ENCODE data around the gene CTR9. TPM values are rescaled to one million over a fixed set of nuclear protein-coding genes. Genes with fewer than 3 reads are reported as not detected.

CTR9 gene
- total RNA-seq (10 to 100 TPM; 29.7 to 32.2 TPM), polyA plus RNA-seq (10 to 100 TPM; 10.8 to 12.6 TPM)
- long read RNA-seq, donor 1, full-length matches to known transcripts: 1 of 65 reads
- long read RNA-seq, donor 1, partial matches to known transcripts: 61 of 65 reads
- long read RNA-seq, donor 1, other reads (novel, unspliced or antisense): 3 of 65 reads
- long read RNA-seq, donor 2, full-length matches to known transcripts: 8 of 21 reads
- long read RNA-seq, donor 2, partial matches to known transcripts: 11 of 21 reads
- long read RNA-seq, donor 2, other reads (novel, unspliced or antisense): 2 of 21 reads

DNA sequence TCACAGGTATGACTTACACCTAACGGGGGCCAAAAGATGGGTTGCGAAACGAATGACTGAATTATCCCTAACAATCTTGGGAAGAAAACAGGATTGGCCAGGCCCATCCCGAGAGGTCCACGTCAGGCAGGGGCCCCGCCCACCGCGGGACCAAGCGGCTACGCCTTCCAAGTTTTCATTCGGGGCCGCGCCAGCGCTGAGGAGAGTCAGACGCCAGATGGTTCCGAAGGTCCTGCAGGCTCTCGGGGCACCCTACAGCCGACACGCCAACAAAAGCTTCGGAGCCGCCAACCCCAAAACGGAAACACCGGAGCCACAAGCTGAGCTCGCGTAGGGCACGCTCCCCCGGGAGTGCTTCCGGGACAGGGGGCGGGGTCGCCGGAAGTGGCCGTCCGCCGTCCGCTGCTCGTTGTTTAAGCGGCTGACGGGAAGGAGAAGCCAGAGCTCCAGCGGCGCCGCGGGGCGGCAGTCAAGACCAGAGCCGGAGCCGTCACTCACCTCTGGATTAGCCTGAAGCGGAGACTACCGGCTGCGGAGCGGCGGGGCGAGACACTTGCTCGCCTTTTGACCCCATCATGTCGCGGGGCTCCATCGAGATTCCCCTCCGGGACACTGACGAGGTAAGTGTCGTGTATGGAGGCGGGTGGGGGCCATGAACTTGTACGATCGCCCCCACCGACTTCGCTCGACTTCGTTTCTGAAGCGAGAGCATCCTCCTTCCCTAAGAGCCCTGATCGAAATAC is at the start of gene CTR9:
TSS of gene CTR9 (plus strand) at position 409 of the 743 bp plus-strand sequence. CDS start at position 576, 167 bp downstream.
- peak; percentile 97 to 99 for DNase-seq
- Histone ChIP-seq H3K4me1 (ENCODE audit: control insufficient read depth in 1 of 2, insufficient read depth in 2 of 2, low read length in 2 of 2) (peaks cover 0 to 2% of the 10 kb centered on the region in 2 donors), H3K36me3 (ENCODE audit: control insufficient read depth in 1 of 2, insufficient read depth in 2 of 2, low read length in 1 of 2) (no peaks in the 10 kb centered on the region), H3K4me3 (ENCODE audit: low read length in 2 of 2) (peak within 1 kb of the TSS; percentile 84 to 90), H3K9me3 (ENCODE audit: control insufficient read depth, low read length) (no peaks in the 10 kb centered on the region), H3K27me3 (ENCODE audit: control insufficient read depth in 1 of 2, insufficient read depth in 2 of 2, low read length in 1 of 2) (no peaks in the 10 kb centered on the region), H3K27ac (ENCODE audit: low read depth in 1 of 2, low read length in 2 of 2) (peak within 1 kb of the TSS in 1 of 2 donors; percentile 88)
- ATAC-seq (ENCODE audit: low FRiP score): peak; percentile 97
- intact Hi-C loops (cut with DNase I): no loop called here
- 0 to 1% methylated on average over 67 of the region's 67 CpGs for WGBS, 2 donors

DNA sequence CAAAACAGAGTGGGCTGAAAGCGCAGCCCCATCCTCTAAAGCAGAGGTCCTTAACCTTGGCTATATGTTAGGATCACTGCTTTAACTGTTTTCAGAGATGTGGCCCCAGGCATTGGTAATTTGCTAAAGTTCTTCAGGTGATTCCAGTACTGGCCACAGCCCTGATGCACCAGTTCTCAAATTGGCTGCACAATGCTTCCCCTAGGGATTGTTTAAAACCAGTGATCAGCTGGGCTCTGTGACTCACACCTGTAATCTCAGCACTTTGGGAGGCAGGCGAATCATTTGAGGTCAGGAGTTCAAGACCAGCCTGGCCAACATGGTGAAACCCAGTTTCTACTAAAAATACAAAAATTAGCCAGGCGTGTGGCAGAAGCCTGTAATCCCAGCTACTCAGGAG is 49.1 kb upstream of the CTR9 start:
- intact Hi-C loops (cut with DNase I): no loop called here
- ATAC-seq (ENCODE audit: low FRiP score) (no peak), DNase-seq (no peak)
- Histone ChIP-seq H3K9me3 (ENCODE audit: control insufficient read depth, low read length) (no peaks in the 10 kb centered on the region), H3K27me3 (ENCODE audit: control insufficient read depth in 1 of 2, insufficient read depth in 2 of 2, low read length in 1 of 2) (no peaks in the 10 kb centered on the region), H3K4me1 (ENCODE audit: control insufficient read depth in 1 of 2, insufficient read depth in 2 of 2, low read length in 2 of 2) (peaks cover 0 to 3% of the 10 kb centered on the region in 2 donors), H3K27ac (ENCODE audit: low read depth in 1 of 2, low read length in 2 of 2) (no peak overlapping the region), H3K36me3 (ENCODE audit: control insufficient read depth in 1 of 2, insufficient read depth in 2 of 2, low read length in 1 of 2) (no peaks in the 10 kb centered on the region), H3K4me3 (ENCODE audit: low read length in 2 of 2) (no peak overlapping the region)
- 90 to 91% methylated on average over 3 of the region's 3 CpGs for WGBS, 2 donors

DNA sequence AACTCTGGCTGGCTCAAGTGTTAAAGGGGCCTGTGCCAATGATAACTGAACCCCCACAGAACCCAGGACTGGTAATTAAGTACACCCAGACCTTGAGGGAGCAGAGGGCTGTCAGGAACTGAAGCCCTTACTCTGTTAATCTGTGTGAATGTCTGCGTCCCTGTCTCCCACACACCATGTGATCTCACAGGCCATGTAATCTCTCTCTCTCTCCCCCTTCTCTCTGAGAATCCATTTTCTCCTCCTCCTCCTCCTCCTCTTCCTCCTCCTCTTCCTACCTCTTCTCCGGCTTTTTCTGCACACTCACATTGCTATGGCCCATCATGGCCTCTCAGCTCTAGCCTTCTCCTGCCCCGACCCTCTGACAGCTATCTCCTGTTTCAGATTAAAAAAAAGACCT is 42.9 kb upstream of the CTR9 start:
- H3K27ac ChIP-seq (ENCODE audit: low read depth in 1 of 2, low read length in 2 of 2): no peak overlapping the region
- H3K27me3 ChIP-seq (ENCODE audit: control insufficient read depth in 1 of 2, insufficient read depth in 2 of 2, low read length in 1 of 2): no peaks in the 10 kb centered on the region
- H3K4me3 ChIP-seq (ENCODE audit: low read length in 2 of 2): no peak overlapping the region
- ATAC-seq (ENCODE audit: low FRiP score): no peak
- intact Hi-C loops (cut with DNase I): no loop called here
- no peaks in the 10 kb centered on the region for H3K36me3 ChIP-seq (ENCODE audit: control insufficient read depth in 1 of 2, insufficient read depth in 2 of 2, low read length in 1 of 2)
- no peak for DNase-seq
- no peaks in the 10 kb centered on the region for H3K9me3 ChIP-seq (ENCODE audit: control insufficient read depth, low read length)
- H3K4me1 ChIP-seq (ENCODE audit: control insufficient read depth in 1 of 2, insufficient read depth in 2 of 2, low read length in 2 of 2): no peaks in the 10 kb centered on the region
- WGBS, 2 donors: 95 to 100% methylated on average over 3 of the region's 3 CpGs

DNA sequence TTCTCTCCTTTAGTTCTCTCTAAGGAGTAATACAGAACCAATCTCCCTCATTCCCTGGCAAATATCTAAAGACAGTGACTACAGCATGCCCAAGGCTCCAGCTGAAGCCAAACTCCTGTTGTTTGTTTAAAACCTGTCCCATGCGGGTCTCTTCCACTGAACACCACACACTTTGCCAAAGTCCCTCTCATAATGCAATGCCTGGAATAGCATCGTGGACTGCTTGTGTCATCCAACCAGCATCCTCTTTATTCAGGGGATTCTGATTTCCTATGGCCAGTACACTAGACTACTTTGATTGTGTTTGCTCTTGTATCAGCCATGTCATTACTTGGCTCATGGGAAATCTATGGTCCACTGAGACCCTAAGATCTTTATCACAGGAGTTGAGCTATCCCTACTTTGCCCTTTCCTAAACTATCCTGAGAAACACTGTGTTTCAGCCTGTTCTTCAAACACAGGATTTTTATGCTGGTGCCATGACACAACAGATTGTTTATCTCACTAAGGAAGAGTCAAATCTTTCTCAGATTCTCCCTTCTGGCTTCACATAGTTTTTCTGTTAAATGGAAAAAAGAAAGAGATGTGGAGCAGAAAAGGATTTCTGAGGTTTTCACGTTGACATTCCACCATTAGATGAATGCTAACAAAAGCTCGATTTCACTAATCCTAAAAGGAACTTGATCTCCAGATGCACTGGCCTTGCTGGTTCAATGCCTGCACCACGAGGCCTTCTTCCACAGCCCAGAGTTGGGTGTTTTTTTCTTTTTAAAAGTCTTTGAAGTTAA is 41.6 kb upstream of the CTR9 start:
- WGBS, 2 donors: 81 to 86% methylated on average over 5 of the region's 5 CpGs
- H3K27ac ChIP-seq (ENCODE audit: low read depth in 1 of 2, low read length in 2 of 2): no peak overlapping the region
- DNase-seq (no peak), ATAC-seq (ENCODE audit: low FRiP score) (no peak)
- H3K4me1 ChIP-seq (ENCODE audit: control insufficient read depth in 1 of 2, insufficient read depth in 2 of 2, low read length in 2 of 2): no peaks in the 10 kb centered on the region
- H3K4me3 ChIP-seq (ENCODE audit: low read length in 2 of 2): no peak overlapping the region
- no peaks in the 10 kb centered on the region for H3K9me3 ChIP-seq (ENCODE audit: control insufficient read depth, low read length)
- H3K36me3 ChIP-seq (ENCODE audit: control insufficient read depth in 1 of 2, insufficient read depth in 2 of 2, low read length in 1 of 2): no peaks in the 10 kb centered on the region
- intact Hi-C loops (cut with DNase I): no loop called here
- no peaks in the 10 kb centered on the region for H3K27me3 ChIP-seq (ENCODE audit: control insufficient read depth in 1 of 2, insufficient read depth in 2 of 2, low read length in 1 of 2)

DNA sequence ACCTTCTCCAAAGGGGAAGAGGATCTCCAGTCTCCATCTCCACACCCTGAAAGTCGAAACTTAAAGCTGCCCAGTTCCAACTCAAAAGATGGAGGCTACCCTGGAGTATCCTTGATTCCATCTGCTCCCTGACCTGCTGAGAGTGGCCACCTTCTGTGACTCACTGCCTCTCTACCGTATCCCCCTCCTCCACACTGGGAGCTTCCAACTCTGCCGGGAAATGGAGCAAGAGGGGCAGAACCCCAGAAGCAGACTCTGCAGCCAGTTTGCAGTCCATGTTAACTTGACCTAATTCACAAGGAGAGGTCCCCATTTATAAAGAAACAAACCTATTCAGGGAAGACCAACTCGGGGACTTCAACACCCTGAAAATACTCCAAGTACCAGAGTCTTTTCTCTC is 35.5 kb upstream of the CTR9 start:
- H3K4me3 ChIP-seq (ENCODE audit: low read length in 2 of 2): no peak overlapping the region
- no peak for ATAC-seq (ENCODE audit: low FRiP score)
- WGBS, 2 donors: 68 to 86% methylated on average over 4 of the region's 4 CpGs
- no peaks in the 10 kb centered on the region for H3K36me3 ChIP-seq (ENCODE audit: control insufficient read depth in 1 of 2, insufficient read depth in 2 of 2, low read length in 1 of 2)
- no peak for DNase-seq
- H3K27ac ChIP-seq (ENCODE audit: low read depth in 1 of 2, low read length in 2 of 2): no peak overlapping the region
- H3K27me3 ChIP-seq (ENCODE audit: control insufficient read depth in 1 of 2, insufficient read depth in 2 of 2, low read length in 1 of 2): no peaks in the 10 kb centered on the region
- H3K4me1 ChIP-seq (ENCODE audit: control insufficient read depth in 1 of 2, insufficient read depth in 2 of 2, low read length in 2 of 2): no peaks in the 10 kb centered on the region
- intact Hi-C loops (cut with DNase I): no loop called here
- no peaks in the 10 kb centered on the region for H3K9me3 ChIP-seq (ENCODE audit: control insufficient read depth, low read length)

DNA sequence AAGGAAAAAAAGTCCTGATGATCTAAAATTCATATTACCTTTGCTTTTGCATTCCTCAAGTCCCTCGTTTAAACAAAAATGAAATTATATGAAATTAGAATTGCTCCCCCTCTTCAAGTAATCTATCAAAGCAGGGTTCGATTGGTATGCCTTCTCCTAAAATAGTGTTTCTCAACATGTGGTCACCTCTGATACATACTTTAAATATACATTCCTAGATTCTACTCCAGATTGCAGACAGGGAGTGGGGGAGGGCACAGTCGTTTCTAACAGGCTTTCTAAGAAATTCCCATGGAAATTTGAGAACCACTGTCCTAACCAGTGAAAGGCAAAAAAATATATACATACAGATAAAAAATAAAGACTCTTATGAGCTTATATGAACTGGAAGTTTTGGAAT is 34.9 kb upstream of the CTR9 start:
- no peak for DNase-seq
- no peaks in the 10 kb centered on the region for H3K9me3 ChIP-seq (ENCODE audit: control insufficient read depth, low read length)
- intact Hi-C loops (cut with DNase I): no loop called here
- no peaks in the 10 kb centered on the region for H3K27me3 ChIP-seq (ENCODE audit: control insufficient read depth in 1 of 2, insufficient read depth in 2 of 2, low read length in 1 of 2)
- H3K36me3 ChIP-seq (ENCODE audit: control insufficient read depth in 1 of 2, insufficient read depth in 2 of 2, low read length in 1 of 2): no peaks in the 10 kb centered on the region
- ATAC-seq (ENCODE audit: low FRiP score): no peak
- WGBS, 2 donors: 65 to 66% methylated on average over 3 of the region's 3 CpGs
- no peak overlapping the region for H3K4me3 ChIP-seq (ENCODE audit: low read length in 2 of 2)
- no peak overlapping the region for H3K27ac ChIP-seq (ENCODE audit: low read depth in 1 of 2, low read length in 2 of 2)
- no peaks in the 10 kb centered on the region for H3K4me1 ChIP-seq (ENCODE audit: control insufficient read depth in 1 of 2, insufficient read depth in 2 of 2, low read length in 2 of 2)

DNA sequence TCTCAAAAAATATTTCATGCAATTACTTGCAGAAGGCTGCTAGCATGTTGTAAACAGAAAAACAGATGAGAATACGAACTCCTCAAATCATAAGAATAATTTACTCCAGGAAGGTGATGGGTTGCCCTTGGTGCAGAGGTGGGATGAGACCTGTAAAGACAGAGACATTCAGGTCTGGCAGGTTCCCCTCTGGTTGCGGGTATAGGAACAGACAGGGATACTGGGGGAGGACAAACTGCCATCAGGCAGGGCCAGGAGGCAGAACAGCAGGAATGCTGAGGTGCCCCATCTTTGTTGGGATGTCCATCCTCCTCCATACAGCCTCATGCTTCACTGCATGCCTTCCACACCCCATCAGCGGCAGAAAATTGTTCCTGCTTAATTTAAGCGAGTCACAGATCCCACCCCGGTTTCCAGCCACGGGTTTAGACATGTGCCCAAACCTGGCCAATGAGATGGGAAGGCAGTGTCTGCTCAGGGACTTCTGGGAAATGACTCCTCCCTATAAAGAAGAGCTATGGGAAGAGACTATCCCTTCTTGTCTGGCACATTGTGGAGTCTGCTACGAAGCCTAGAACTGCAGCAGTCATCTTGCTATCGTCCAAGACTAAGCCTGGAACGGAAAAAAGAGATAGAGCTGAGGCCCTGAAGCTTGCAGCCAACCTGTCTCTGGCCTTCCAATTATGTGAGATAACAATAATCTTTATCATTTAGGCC is 34.3 kb upstream of the CTR9 start:
- DNase-seq (no peak), ATAC-seq (ENCODE audit: low FRiP score) (no peak)
- Histone ChIP-seq H3K4me1 (ENCODE audit: control insufficient read depth in 1 of 2, insufficient read depth in 2 of 2, low read length in 2 of 2) (no peaks in the 10 kb centered on the region), H3K27me3 (ENCODE audit: control insufficient read depth in 1 of 2, insufficient read depth in 2 of 2, low read length in 1 of 2) (no peaks in the 10 kb centered on the region), H3K9me3 (ENCODE audit: control insufficient read depth, low read length) (no peaks in the 10 kb centered on the region), H3K4me3 (ENCODE audit: low read length in 2 of 2) (no peak overlapping the region), H3K36me3 (ENCODE audit: control insufficient read depth in 1 of 2, insufficient read depth in 2 of 2, low read length in 1 of 2) (no peaks in the 10 kb centered on the region), H3K27ac (ENCODE audit: low read depth in 1 of 2, low read length in 2 of 2) (no peak overlapping the region)
- WGBS, 2 donors: 88 to 92% methylated on average over 9 of the region's 9 CpGs
- intact Hi-C loops (cut with DNase I): no loop called here

DNA sequence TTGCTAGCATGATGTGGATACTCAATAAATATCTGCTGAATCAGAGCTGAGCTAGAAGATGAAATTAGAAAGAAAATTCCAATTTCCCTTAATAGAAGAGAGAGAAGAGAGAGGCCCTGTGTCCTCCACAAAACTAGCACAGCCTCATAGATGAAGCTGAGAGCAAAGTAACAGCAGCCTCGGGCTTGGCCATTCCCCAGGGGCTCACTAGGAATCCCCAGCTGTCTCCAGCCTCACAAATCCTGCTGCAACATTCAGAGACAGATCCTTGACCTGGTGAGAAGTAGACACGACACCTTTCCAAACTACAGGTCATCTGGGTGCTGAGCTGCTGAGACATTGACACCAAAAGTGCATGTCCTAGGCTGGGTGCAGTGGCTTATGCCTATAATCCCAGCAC is 31.4 kb upstream of the CTR9 start:
- H3K9me3 ChIP-seq (ENCODE audit: control insufficient read depth, low read length): no peaks in the 10 kb centered on the region
- DNase-seq (no peak), ATAC-seq (ENCODE audit: low FRiP score) (no peak)
- no peaks in the 10 kb centered on the region for H3K27me3 ChIP-seq (ENCODE audit: control insufficient read depth in 1 of 2, insufficient read depth in 2 of 2, low read length in 1 of 2)
- WGBS, 2 donors: 94 to 98% methylated on average over 2 of the region's 2 CpGs
- H3K36me3 ChIP-seq (ENCODE audit: control insufficient read depth in 1 of 2, insufficient read depth in 2 of 2, low read length in 1 of 2): no peaks in the 10 kb centered on the region
- intact Hi-C loops (cut with DNase I): no loop called here
- no peaks in the 10 kb centered on the region for H3K4me1 ChIP-seq (ENCODE audit: control insufficient read depth in 1 of 2, insufficient read depth in 2 of 2, low read length in 2 of 2)
- no peak overlapping the region for H3K27ac ChIP-seq (ENCODE audit: low read depth in 1 of 2, low read length in 2 of 2)
- no peak overlapping the region for H3K4me3 ChIP-seq (ENCODE audit: low read length in 2 of 2)

Data from aorta (tissue), 5 donors.